ENCODE measurements around the gene CORO7.

DNA sequence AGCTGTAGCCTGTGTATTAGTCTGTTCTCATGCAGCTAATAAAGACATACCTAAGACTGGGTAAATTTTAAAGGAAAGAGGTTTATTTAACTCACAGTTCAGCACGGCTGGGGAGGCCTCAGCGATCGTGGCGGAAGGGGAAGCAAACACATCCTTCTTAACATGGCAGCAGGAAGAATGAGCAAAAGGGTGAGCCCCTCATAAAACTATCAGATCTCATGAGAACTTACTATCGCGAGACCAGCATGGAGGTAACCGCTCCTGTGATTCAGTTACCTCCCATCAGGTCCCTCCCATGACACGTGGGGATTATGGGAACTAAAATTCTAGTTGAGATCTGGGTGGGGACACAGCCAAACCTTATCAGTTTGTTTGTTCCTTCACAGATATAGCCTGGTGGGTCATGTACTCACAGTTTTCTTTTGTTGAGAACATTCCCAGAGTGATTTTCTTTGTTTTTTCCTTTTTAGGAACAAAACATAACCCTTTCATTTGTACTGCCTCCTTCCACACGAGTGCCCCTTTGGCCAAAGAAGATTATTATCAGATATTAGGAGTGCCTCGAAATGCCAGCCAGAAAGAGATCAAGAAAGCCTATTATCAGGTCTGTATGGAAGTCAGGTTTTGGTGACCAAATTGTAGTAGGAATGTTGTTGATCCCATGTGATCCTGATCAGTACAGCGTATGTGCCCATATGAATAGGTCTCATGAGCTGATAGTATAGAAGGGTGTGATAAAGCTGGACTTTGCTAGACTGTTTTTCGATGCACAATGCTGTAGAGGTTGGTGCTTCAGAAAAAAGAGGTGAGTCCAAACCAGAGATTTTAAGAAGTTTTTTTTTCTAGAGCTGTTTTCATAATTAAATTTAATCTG, 17.8 kb upstream of the CORO7 start:
- no peak for TF ChIP-seq CTCF (IDR thresholded peaks at IDR 0.05 in 4 of 5, conservative IDR thresholded peaks at IDR 0.05 in 1 of 5)
- TF ChIP-seq POLR2A (IDR thresholded peaks at IDR 0.05) = no peak
